ENCODE measurements around the gene TCF7. TPM values are rescaled to one million over a fixed set of nuclear protein-coding genes. Genes with fewer than 3 reads are reported as not detected.

Gene TCF7
- total RNA-seq, 1 experiment from 2014 or later: 16.8 TPM

GRCh38 chr5:134174841-134175839, 60.7 kb downstream of the TCF7 start:
- peak overlapping the region; percentile 97 for H3K4me3 Mint-ChIP-seq (ENCODE audit: low read depth, unreplicated experiment)
- no peak for TF ChIP-seq CTCF (IDR thresholded peaks at IDR 0.05; ENCODE audit: unreplicated experiment)
- no peaks in the 10 kb centered on the region for H3K27me3 Mint-ChIP-seq (ENCODE audit: unreplicated experiment)
- peaks cover 32% of the 10 kb centered on the region for H3K4me1 Mint-ChIP-seq (ENCODE audit: low read depth, unreplicated experiment)
- DNase-seq: no peak
- intact Hi-C loops (cut with micrococcal nuclease; ENCODE audit: unreplicated experiment): no loop called here
- BruUV-seq (replicated peaks): TSS peak; percentile 41
- H3K36me3 Mint-ChIP-seq (ENCODE audit: insufficient read depth, unreplicated experiment): peaks cover 78% of the 10 kb centered on the region
- CTCF ChIA-PET: interaction anchor here (1.4 kb wide), 1 partner anchor 51 kb away, joined by 6 read pairs; the partner anchor contains the start of gene PPP2CA
- H3K9me3 Mint-ChIP-seq (ENCODE audit: low read depth, unreplicated experiment): no peaks in the 10 kb centered on the region
- peak overlapping the region; percentile 98 for H3K27ac Mint-ChIP-seq (ENCODE audit: unreplicated experiment)

- CTCF ChIA-PET: interaction anchor here (0.6 to 1.8 kb wide), 4 partner anchors 27 to 145 kb away, joined by 4 to 6 read pairs (median 6); partner anchors contain the start of gene PPP2CA
- no peak for TF ChIP-seq CTCF (IDR thresholded peaks at IDR 0.05; ENCODE audit: unreplicated experiment)
- peak overlapping the region; percentile 97 for H3K4me3 Mint-ChIP-seq (ENCODE audit: low read depth, unreplicated experiment)
- H3K4me1 Mint-ChIP-seq (ENCODE audit: low read depth, unreplicated experiment): peaks cover 32% of the 10 kb centered on the region
- intact Hi-C loops (cut with micrococcal nuclease; ENCODE audit: unreplicated experiment): no loop called here
- DNase-seq: no peak
- no peaks in the 10 kb centered on the region for H3K9me3 Mint-ChIP-seq (ENCODE audit: low read depth, unreplicated experiment)
- no TSS peak for BruUV-seq (replicated peaks)
- peak overlapping the region; percentile 98 for H3K27ac Mint-ChIP-seq (ENCODE audit: unreplicated experiment)
- H3K27me3 Mint-ChIP-seq (ENCODE audit: unreplicated experiment): no peaks in the 10 kb centered on the region
- H3K36me3 Mint-ChIP-seq (ENCODE audit: insufficient read depth, unreplicated experiment): peaks cover 74% of the 10 kb centered on the region
These were observed 61.5 kb downstream of the TCF7 start for GRCh38 chr5:134175921-134176510.

GRCh38 chr5:134176511-134177368, 62.3 kb downstream of the TCF7 start, which contains the start of gene SKP1:
Gene SKP1, minus strand, starts transcription at chr5:134176950. Its CDS starts 2,928 bp downstream, at chr5:134174022.
- no TSS peak for BruUV-seq (replicated peaks)
- CTCF ChIA-PET: interaction anchor here (0.6 to 1.8 kb wide), 9 partner anchors 11 to 1513 kb away, joined by 3 to 6 read pairs (median 3); partner anchors contain the start of gene PPP2CA
- peak within 1 kb of the TSS; percentile 97 for H3K4me3 Mint-ChIP-seq (ENCODE audit: low read depth, unreplicated experiment)
- intact Hi-C loops (cut with micrococcal nuclease; ENCODE audit: unreplicated experiment): no loop called here
- peaks cover 66% of the 10 kb centered on the region for H3K36me3 Mint-ChIP-seq (ENCODE audit: insufficient read depth, unreplicated experiment)
- no peak for TF ChIP-seq CTCF (IDR thresholded peaks at IDR 0.05; ENCODE audit: unreplicated experiment)
- H3K9me3 Mint-ChIP-seq (ENCODE audit: low read depth, unreplicated experiment): no peaks in the 10 kb centered on the region
- H3K27ac Mint-ChIP-seq (ENCODE audit: unreplicated experiment): peak within 1 kb of the TSS; percentile 98
- peaks cover 32% of the 10 kb centered on the region for H3K4me1 Mint-ChIP-seq (ENCODE audit: low read depth, unreplicated experiment)
- DNase-seq: peak; percentile 92
- H3K27me3 Mint-ChIP-seq (ENCODE audit: unreplicated experiment): no peaks in the 10 kb centered on the region
